Effector memory CD4-positive, alpha-beta T cell (primary cell): ENCODE results near the gene ZBED5.
"Not testable (repeated sequence)": the region's sequence is repeated elsewhere in the genome, so short reads cannot be mapped to it uniquely, and the experiment has no call there.

Experiments used
- DNase-seq, 3 donors: peaks; one replicate each; pipeline ENCODE4 v3.0.0-alpha.2; 2020
- H3K27ac ChIP-seq: 2 replicates; pipeline ENCODE4 v1.7.0; 2013; ENCODE audit warnings: mild to moderate bottlenecking, low read length, moderate library complexity; ENCODE audit not compliant: insufficient read depth, poor library complexity, severe bottlenecking
- H3K27me3 ChIP-seq: replicated peaks from 2 replicates; pipeline ENCODE4 v1.7.0; 2013; ENCODE audit warnings: mild to moderate bottlenecking, low read length; ENCODE audit not compliant: insufficient read depth, control insufficient read depth, poor library complexity, severe bottlenecking
- H3K36me3 ChIP-seq: 2 replicates; pipeline ENCODE4 v1.7.0; 2013; ENCODE audit warnings: mild to moderate bottlenecking, low read length, moderate library complexity; ENCODE audit not compliant: control insufficient read depth, insufficient read depth
- H3K4me1 ChIP-seq: 2 replicates; pipeline ENCODE4 v1.7.0; 2013; ENCODE audit warnings: low read length, mild to moderate bottlenecking; ENCODE audit not compliant: control insufficient read depth, insufficient read depth, poor library complexity, severe bottlenecking
- H3K4me3 ChIP-seq: 2 replicates; pipeline ENCODE4 v1.7.0; 2013; ENCODE audit warnings: low read length, low read depth, mild to moderate bottlenecking; ENCODE audit not compliant: insufficient read depth, poor library complexity, severe bottlenecking
- H3K9me3 ChIP-seq: 2 replicates; pipeline ENCODE4 v1.7.0; 2013; ENCODE audit warnings: mild to moderate bottlenecking, low read length, moderate library complexity; ENCODE audit not compliant: control insufficient read depth

ZBED5 gene

DNA sequence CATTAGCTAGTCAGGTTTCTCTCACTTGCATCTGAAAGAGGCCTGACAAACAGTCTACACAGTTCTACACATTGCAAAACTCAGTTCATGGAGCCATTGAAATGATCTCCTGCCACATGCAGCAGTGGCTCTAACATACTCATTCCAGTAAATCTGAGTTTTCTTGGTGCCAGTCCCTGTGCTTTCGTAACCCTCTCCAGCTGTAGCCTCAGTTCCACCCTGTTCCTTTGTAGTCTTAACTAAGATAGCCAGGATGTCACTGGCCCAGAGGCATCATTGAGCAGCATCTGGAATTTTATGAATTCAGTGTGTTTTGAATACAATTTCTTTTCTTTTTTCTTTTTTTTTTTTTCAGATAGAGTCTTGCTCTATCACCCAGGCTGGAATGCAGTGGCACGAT is 37.4 kb upstream of the ZBED5 start:
- H3K4me3 ChIP-seq: no peak overlapping the region
- DNase-seq: no peak

DNA sequence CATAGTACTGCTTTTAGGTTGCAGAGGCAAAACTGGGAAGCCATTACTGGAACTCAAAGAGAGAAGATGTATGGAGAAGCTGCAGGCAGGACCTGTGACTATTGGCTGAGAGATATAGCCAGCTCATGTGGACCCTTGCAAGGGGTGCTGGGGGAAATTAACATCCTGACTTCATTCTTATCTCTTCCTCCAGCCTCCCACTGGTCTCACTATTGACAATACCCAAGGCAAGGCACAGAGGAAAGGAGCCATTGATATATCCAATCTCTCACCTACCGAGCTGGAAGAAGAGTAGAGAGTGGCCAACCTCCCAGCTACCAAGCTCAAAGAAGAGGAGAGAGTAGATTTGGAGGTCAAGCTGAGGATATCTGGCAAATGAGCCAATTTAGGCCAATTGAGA is 36.8 kb upstream of the ZBED5 start:
- no peaks in the 10 kb centered on the region for H3K4me1 ChIP-seq
- H3K36me3 ChIP-seq: no peaks in the 10 kb centered on the region
- H3K4me3 ChIP-seq: no peak overlapping the region
- no peaks in the 10 kb centered on the region for H3K9me3 ChIP-seq
- no peaks in the 10 kb centered on the region for H3K27me3 ChIP-seq
- H3K27ac ChIP-seq: no peak overlapping the region
- DNase-seq: no peak

More for the DNA sequence above, 37.4 kb upstream of the ZBED5 start:
- Histone ChIP-seq H3K4me1 (no peaks in the 10 kb centered on the region), H3K36me3 (no peaks in the 10 kb centered on the region), H3K27ac (no peak overlapping the region), H3K9me3 (no peaks in the 10 kb centered on the region), H3K27me3 (no peaks in the 10 kb centered on the region)

DNA sequence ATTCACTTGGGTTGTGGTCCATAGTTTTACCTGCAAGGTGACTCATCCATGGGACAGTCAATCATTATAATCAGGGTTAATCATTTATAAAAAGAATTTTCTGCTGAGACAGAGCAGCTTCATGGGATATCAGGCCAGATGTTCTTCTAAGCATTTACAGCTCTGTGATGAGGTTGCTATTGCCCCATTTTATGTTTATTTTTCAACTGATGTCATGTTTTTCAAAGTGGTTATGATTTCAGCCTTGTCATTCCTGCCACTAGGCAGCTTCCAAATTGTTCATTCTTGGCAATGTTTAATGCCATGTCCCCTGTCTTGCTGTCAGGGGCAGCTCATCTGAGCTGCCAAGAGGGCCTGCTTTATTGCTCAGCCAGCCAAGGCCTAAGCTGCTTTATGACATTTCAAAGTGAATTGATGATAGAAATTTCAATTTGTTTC is 35.9 kb upstream of the ZBED5 start:
- H3K27me3 ChIP-seq: no peaks in the 10 kb centered on the region
- no peaks in the 10 kb centered on the region for H3K4me1 ChIP-seq
- H3K36me3 ChIP-seq: no peaks in the 10 kb centered on the region
- no peaks in the 10 kb centered on the region for H3K9me3 ChIP-seq
- no peak overlapping the region for H3K4me3 ChIP-seq
- DNase-seq: no peak
- no peak overlapping the region for H3K27ac ChIP-seq

DNA sequence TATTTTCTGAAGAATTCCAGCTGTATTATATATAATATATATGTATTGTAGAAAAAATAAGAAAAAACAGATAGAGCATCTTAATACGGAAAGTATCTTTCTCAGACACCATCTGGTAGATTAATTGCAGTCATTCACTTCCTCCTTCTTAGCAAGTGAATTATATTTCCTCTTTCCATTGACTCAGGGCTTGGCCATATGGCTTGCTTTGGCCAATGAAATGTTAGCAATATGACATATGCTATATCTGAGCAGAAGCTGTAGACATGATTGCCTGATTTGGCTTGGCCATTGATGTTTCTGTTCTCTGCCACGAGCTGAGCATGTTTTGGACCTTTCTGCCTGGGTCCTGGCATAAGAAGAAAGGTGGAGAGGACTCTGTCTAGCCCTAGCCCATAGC is 34.4 kb upstream of the ZBED5 start:
- no peaks in the 10 kb centered on the region for H3K9me3 ChIP-seq
- DNase-seq: no peak
- H3K27me3 ChIP-seq: no peaks in the 10 kb centered on the region
- H3K4me1 ChIP-seq: no peaks in the 10 kb centered on the region
- no peak overlapping the region for H3K4me3 ChIP-seq
- H3K36me3 ChIP-seq: no peaks in the 10 kb centered on the region
- no peak overlapping the region for H3K27ac ChIP-seq

DNA sequence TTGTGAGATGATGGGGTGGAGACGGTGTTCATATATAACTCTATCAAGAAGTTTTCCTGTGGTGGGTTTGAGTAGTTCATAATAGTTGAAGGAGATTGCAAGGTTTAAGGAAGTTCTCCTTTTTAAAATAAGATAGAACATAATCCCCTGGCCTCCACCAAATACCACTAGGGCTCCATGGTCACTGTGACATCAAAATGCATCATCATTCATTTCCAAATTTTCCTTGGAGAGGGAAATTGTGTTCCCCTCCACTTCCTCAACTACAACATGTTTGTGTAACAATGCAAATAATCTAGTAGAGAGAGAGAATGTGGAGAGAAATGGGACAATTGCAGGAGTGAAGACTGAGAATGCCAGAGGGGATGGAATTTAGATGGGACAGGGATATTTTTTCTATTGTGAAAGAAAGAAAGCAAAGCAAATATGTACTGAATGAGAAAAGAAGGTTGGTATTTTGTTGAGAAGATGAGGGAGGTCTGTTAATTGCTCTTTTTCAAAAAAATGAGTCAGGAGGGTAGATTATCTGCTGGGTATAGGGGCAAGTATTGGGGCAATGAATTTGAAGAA is 33.4 kb upstream of the ZBED5 start:
- Histone ChIP-seq H3K9me3 (no peaks in the 10 kb centered on the region), H3K36me3 (no peaks in the 10 kb centered on the region), H3K4me1 (no peaks in the 10 kb centered on the region), H3K27ac (no peak overlapping the region), H3K4me3 (no peak overlapping the region), H3K27me3 (no peaks in the 10 kb centered on the region)
- DNase-seq: no peak

DNA sequence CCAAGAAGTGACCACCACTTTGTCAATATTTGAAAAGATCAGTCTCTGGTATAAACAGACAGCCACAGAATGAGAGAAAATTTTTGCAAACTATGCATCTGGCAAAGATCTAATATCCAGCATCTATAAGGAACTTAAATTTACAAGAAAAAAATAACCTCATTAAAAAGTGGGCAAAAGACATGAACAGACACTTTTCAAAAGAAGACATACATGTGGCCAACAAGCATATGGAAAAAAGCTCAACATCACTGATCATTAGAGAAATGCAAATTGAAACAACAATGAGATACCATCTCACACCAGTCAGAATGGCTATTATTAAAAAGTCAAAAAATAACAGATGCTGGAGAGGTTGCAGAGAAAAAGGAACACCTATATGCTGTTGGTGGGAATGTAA is 32.2 kb upstream of the ZBED5 start:
- H3K4me1 ChIP-seq, DNase-seq, H3K27me3 ChIP-seq, H3K9me3 ChIP-seq, H3K4me3 ChIP-seq, H3K36me3 ChIP-seq, H3K27ac ChIP-seq: not testable (repeated sequence)

DNA sequence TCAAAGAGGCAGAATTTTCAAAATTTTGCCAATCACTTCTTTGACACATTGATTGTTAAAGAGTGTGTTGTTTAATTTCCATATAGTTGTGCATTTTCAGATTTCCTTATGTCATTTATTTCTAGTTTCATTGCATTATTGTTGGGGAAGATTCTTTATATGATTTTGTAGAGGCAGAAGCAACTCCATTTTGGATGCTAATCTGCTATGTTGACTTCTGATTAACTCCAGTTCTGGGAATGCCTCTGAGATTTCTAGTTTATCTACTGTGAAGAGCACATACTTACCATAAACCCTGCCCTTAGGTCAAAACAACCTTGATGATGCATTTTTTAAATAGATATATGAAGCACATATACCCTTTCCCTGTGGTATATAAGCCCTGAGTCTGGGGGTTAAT is 29.5 kb upstream of the ZBED5 start:
- no peak overlapping the region for H3K27ac ChIP-seq
- H3K4me1 ChIP-seq: no peaks in the 10 kb centered on the region
- H3K9me3 ChIP-seq: no peaks in the 10 kb centered on the region
- no peak for DNase-seq
- no peaks in the 10 kb centered on the region for H3K36me3 ChIP-seq
- H3K27me3 ChIP-seq: no peaks in the 10 kb centered on the region
- no peak overlapping the region for H3K4me3 ChIP-seq

DNA sequence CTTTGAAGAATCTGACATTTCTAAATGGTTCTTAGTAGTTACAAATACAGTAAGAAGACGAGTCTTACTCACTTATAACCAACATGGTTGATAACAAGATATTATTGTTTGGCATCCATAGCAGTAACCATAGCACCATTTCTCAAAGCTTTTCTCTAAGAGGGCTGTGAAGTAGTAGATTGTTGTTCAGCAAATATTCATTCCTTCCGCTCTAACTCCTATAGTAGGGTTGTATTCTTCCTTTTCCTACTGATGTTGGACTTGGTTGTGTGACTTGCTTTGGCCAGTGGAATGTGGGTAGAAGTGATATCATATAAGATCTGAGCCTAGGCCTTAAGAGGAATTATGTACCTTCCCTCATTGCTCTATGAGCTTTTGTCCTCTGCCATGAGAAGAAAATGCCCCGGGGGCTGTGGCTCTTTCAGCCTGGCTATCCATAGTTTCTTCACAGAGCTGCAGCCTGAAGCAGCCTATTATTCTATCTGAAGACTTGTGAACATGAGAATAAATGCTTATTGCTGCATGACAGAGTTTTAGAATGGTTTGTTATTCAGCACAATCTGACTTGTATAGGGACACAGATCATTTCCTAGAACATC is 28.9 kb upstream of the ZBED5 start:
- no peak for DNase-seq
- H3K36me3 ChIP-seq: no peaks in the 10 kb centered on the region
- H3K27ac ChIP-seq: no peak overlapping the region
- no peaks in the 10 kb centered on the region for H3K27me3 ChIP-seq
- H3K4me1 ChIP-seq: no peaks in the 10 kb centered on the region
- no peak overlapping the region for H3K4me3 ChIP-seq
- H3K9me3 ChIP-seq: no peaks in the 10 kb centered on the region

DNA sequence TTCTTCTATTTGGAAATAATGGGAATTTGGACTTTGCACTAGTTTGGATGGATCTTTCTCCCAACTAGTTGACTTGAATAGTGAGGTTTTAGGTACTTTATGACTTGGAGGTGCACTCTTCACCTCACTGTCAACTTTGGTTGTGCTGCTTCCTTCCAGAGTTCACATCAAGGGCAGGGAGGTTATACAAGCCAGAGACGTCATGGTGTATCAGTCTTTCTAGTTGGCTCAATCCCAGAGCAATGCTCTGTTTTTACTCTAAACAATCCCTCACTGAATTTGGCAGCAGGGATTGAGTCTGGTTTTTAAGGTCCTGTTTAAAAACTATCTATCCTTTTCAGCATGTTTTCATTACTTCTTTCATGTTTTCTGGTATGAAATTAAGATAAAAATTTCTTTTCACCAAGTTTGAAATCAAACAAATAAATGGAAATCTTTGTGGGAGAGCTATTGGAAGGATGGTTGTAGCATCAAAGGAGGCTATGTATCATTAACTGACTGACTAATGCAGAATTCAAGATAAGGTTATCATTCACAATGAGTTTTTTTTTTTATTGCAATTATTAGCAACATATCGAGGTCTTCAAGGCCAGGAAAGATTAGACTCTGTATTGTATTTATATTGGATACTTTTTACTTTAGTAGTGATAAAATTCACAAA is 28.0 kb upstream of the ZBED5 start:
- Histone ChIP-seq H3K27ac (no peak overlapping the region), H3K4me1 (no peaks in the 10 kb centered on the region), H3K9me3 (no peaks in the 10 kb centered on the region), H3K27me3 (no peaks in the 10 kb centered on the region), H3K4me3 (no peak overlapping the region), H3K36me3 (no peaks in the 10 kb centered on the region)
- DNase-seq: no peak

DNA sequence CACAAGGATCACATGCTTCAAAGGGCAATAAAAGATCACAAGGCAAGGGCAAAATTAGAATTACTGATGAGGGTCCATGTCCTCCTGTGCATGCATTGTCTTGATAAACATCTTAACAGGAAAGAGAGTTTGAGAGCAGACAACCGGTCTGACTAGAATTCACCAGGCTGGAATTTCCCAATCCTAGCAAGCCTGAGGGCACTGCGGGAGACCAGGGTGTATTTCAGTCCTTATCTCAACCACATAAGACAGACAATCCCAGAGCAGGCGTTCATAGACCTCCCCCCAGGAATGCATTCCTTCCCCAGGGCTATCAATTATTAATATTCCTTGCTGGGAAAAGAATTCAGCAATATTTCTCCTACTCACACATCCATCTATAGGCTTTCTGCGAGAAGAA is 26.4 kb upstream of the ZBED5 start:
- not testable (repeated sequence) for H3K27me3 ChIP-seq, H3K27ac ChIP-seq, H3K4me3 ChIP-seq, H3K36me3 ChIP-seq, H3K9me3 ChIP-seq, H3K4me1 ChIP-seq, DNase-seq
